HepG2 (cell line): ENCODE data around the gene CCDC87.

Source experiments
- ASH2L ChIP-seq: fragments of 300-600, 200-600 bp; sonication (generic); IDR thresholded peaks from 2 replicates; pipeline ENCODE4 v1.7.0; 2017; ENCODE audit warnings: low read depth, mild to moderate bottlenecking, moderate library complexity, mixed read lengths, low read length; ENCODE audit not compliant: insufficient read length
- GABPB1 ChIP-seq: IDR thresholded peaks from 2 replicates; pipeline ENCODE4 v1.6.1; 2016; ENCODE audit warnings: mild to moderate bottlenecking, missing genetic modification reagents, moderate library complexity, missing compliant biosample characterization
- JUN ChIP-seq: sonication (generic); formaldehyde crosslinking; IDR thresholded peaks from 2 replicates; pipeline ENCODE4 v1.4.0; 2020; ENCODE audit warnings: mild to moderate bottlenecking, missing genetic modification reagents
- PHF20 ChIP-seq: sonication (generic); formaldehyde crosslinking; IDR thresholded peaks from 2 replicates; pipeline ENCODE4 v1.5.0; 2020; ENCODE audit warnings: mild to moderate bottlenecking, missing genetic modification reagents
- POLR2AphosphoS5 ChIP-seq: IDR thresholded peaks from 2 replicates; pipeline ENCODE4 v1.6.1; 2012; ENCODE audit warnings: low read depth, low read length
- ZNF431 ChIP-seq: sonication (generic); formaldehyde crosslinking; IDR thresholded peaks from 2 replicates; pipeline ENCODE4 v1.9.0; 2022; ENCODE audit warnings: missing genetic modification reagents, low read depth, mild to moderate bottlenecking, borderline replicate concordance

GRCh38 chr11:66619080-66619554 lies 26.3 kb upstream of the CCDC87 start:
- no peak for TF ChIP-seq ASH2L
- TF ChIP-seq GABPB1 (CRISPR knock-in tag) = no peak
- no peak for TF ChIP-seq PHF20 (CRISPR knock-in tag)
- TF ChIP-seq POLR2AphosphoS5 = no peak
- TF ChIP-seq JUN (CRISPR knock-in tag) = no peak
- TF ChIP-seq ZNF431 = no peak
